Measurements from ENCODE around the gene PAM. TPM values are rescaled to one million over a fixed set of nuclear protein-coding genes. Genes with fewer than 3 reads are reported as not detected.
"Not testable (repeated sequence)": the region's sequence is repeated elsewhere in the genome, so short reads cannot be mapped to it uniquely, and the experiment has no call there.

Gene PAM
- total and polyA plus RNA-seq, 5 experiments from 2014 or later: 8.0 to 15.9 (median 9.7) TPM

DNA sequence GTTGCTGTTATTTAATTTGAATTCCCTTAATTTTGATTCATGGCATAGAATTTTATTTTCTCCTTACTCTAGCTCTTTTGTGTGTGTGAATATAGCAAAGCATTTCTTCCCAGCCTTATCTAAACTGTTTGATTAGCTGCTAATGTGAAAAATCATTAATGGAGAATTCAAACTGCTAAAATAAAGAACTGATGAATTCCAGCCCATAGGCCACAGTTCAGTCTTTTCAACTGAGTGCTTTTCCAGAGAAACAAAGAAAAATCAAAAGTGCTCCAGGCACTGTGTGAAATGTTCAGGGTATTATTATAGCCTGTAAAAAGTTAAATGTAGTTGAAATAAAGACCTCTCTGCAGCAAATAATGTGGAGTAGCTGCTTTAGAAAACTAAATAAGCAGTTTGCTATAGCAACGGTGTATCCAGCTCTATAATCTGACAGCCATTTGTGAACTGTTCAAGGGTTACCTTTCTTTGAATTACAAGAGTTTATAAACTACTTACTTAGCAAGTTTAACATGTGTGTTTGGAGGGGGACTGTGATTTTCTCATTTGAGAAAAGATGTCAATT, 241.0 kb downstream of the PAM start:
- POLR2A ChIA-PET: no interaction called here
- Mint-ChIP-seq H3K27ac (no peak overlapping the region), H3K36me3 (peaks cover 0 to 7% (median 4%) of the 10 kb centered on the region in 3 donors), H3K9me3 (peaks cover 0 to 9% (median 4%) of the 10 kb centered on the region in 9 donors), H3K4me3 (no peak overlapping the region), H3K27me3 (no peaks in the 10 kb centered on the region), H3K4me1 (peaks cover 0 to 8% (median 5%) of the 10 kb centered on the region in 4 donors)
- no peak for ATAC-seq
- no peak for DNase-seq

DNA sequence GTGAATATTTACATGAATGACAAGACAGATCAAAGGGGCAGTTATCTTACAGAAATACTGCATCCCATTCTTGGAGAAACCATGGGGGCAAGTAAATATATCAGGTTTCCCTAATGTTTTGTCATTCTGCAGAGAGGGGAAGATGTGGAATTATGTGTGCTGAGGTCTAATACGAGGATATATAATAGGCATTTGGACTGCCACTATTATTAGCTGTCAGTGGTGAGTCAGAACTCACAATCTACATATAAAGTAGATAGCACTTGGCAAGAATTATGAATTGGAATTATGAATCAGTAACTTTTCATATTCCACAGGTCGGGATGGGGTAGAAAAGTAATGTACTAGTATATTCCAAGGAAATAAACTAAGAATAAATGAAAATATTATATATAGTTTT, 243.1 kb downstream of the PAM start:
- H3K27ac Mint-ChIP-seq: no peak overlapping the region
- H3K36me3 Mint-ChIP-seq: peaks cover 0 to 7% (median 4%) of the 10 kb centered on the region in 3 donors
- H3K27me3 Mint-ChIP-seq: no peaks in the 10 kb centered on the region
- H3K4me1 Mint-ChIP-seq: peaks cover 0 to 8% (median 5%) of the 10 kb centered on the region in 4 donors
- H3K4me3 Mint-ChIP-seq: no peak overlapping the region
- DNase-seq (no peak), ATAC-seq (no peak)
- POLR2A ChIA-PET: no interaction called here
- peaks cover 0 to 9% (median 4%) of the 10 kb centered on the region in 9 donors for H3K9me3 Mint-ChIP-seq

DNA sequence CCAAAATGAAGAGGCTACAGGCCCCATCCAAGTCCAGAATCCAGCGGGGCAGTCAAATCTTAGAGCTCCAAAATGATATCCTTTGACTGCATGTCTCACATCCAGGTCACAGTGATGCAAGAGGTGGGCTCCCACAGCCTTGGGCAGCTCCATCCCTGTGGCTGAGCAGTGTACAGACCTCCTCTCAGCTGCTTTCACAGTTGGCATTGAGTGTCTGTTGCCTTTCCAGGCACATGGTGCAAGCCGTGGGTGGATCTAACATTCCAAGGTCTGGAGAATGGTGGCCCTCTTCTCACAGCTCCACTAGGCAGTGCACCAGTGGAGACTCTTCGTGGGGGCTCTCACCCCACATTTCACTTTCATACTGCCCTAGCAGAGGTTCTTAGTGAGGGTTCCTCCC, 244.1 kb downstream of the PAM start:
- H3K4me3 Mint-ChIP-seq: no peak overlapping the region
- no peak for ATAC-seq
- peaks cover 0 to 9% (median 4%) of the 10 kb centered on the region in 9 donors for H3K9me3 Mint-ChIP-seq
- no peaks in the 10 kb centered on the region for H3K27me3 Mint-ChIP-seq
- H3K27ac Mint-ChIP-seq: no peak overlapping the region
- H3K4me1 Mint-ChIP-seq: peaks cover 0 to 8% (median 5%) of the 10 kb centered on the region in 4 donors
- peaks cover 0 to 7% (median 4%) of the 10 kb centered on the region in 3 donors for H3K36me3 Mint-ChIP-seq
- POLR2A ChIA-PET: no interaction called here
- DNase-seq: no peak

DNA sequence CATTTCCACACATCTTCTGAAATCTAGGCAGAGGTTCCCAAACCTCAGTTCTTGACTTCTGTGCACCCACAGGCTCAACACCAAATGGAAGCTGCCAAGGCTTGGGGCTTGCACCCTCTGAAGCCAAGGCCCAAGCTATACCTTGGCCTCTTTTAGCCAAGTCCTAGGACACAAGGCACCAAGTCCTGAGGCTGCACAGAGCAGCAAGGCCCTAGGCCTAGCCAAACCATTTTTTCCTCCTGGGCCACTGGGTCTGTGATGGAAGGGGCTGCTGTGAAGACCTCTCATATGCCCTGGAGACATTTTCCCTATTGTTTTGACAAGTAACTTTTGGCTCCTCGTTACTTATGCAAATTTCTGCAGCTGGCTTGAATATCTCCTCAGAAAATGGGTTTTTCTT, 244.5 kb downstream of the PAM start:
- H3K9me3 Mint-ChIP-seq, H3K27me3 Mint-ChIP-seq, H3K36me3 Mint-ChIP-seq, H3K4me3 Mint-ChIP-seq, H3K27ac Mint-ChIP-seq, POLR2A ChIA-PET, ATAC-seq, H3K4me1 Mint-ChIP-seq, DNase-seq: not testable (repeated sequence)

DNA sequence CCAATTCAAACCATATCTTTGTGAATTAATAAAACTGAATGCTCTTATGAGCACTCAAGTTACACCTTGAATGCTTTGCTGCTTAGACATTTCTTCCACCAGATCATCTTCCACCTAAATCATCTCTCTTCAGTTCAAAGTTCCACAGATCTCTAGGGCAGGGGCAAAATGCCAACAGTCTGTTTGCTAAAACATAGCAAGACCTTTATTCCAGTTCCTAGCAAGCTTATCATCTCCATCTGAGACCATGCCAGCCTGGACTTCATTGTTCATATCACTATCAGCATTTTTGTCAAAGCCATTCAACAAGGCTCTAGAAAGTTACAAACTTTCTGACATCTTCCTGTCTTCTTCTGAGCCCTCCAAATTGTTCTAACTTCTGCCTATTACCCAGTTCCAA, 245.0 kb downstream of the PAM start:
- ATAC-seq (no peak), DNase-seq (no peak)
- H3K27me3 Mint-ChIP-seq: no peaks in the 10 kb centered on the region
- H3K36me3 Mint-ChIP-seq: peaks cover 0 to 7% (median 6%) of the 10 kb centered on the region in 3 donors
- POLR2A ChIA-PET: no interaction called here
- peaks cover 0 to 6% (median 5%) of the 10 kb centered on the region in 4 donors for H3K4me1 Mint-ChIP-seq
- H3K4me3 Mint-ChIP-seq: no peak overlapping the region
- peaks cover 0 to 9% (median 4%) of the 10 kb centered on the region in 9 donors for H3K9me3 Mint-ChIP-seq
- no peak overlapping the region for H3K27ac Mint-ChIP-seq

DNA sequence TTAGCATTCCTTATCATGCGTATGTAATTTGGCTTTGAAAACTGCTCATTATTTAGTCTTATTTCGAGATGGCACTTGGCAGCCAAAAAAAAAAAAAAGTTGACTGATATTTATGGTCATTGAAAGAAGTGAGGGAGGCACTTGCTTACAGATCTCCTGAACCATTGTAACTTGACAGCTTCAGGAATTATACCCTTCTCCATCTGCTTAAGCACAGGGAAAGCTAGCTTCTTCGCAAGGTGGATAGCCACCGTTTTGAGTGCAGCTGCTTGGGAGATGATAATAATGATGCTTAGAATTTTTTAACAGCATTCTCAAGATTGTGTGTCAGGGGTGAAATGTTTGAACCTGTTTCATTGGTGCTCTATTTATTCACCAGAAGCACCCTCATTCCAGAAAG, 248.8 kb downstream of the PAM start:
- Mint-ChIP-seq H3K27ac (no peak overlapping the region), H3K27me3 (no peaks in the 10 kb centered on the region)
- no peak for ATAC-seq

DNA sequence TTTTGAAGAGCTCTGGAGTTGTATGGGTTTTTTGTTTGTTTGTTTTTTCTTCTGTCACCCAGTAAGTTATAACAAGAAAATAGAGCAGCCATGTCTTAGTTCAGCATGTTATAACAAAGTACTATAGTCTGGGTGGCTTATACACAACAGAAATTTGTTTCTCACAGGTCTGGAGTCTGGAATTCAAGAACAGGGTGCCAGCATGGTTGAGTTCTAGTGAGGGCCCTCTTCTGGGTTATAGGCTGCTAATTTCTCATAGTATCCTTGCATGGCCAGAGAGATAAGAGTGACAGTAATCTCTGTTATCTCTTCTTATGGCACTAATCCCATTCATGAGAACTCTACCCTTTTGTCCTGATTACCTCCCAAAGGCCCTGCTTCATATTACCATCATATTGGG, 250.2 kb downstream of the PAM start:
- POLR2A ChIA-PET: no interaction called here
- no peak for DNase-seq
- no peaks in the 10 kb centered on the region for H3K27me3 Mint-ChIP-seq
- peaks cover 2 to 9% (median 2%) of the 10 kb centered on the region in 3 donors for H3K36me3 Mint-ChIP-seq
- H3K4me3 Mint-ChIP-seq: no peak overlapping the region
- H3K27ac Mint-ChIP-seq: no peak overlapping the region
- H3K4me1 Mint-ChIP-seq: no peaks in the 10 kb centered on the region
- peaks cover 0 to 1% (median 0%) of the 10 kb centered on the region in 9 donors for H3K9me3 Mint-ChIP-seq
- ATAC-seq: no peak

More for the DNA sequence above, 248.8 kb downstream of the PAM start:
- H3K9me3 Mint-ChIP-seq: peaks cover 0 to 9% (median 4%) of the 10 kb centered on the region in 9 donors
- H3K36me3 Mint-ChIP-seq: peaks cover 2 to 11% (median 7%) of the 10 kb centered on the region in 3 donors
- no peak overlapping the region for H3K4me3 Mint-ChIP-seq
- DNase-seq: no peak
- POLR2A ChIA-PET: no interaction called here
- no peaks in the 10 kb centered on the region for H3K4me1 Mint-ChIP-seq

DNA sequence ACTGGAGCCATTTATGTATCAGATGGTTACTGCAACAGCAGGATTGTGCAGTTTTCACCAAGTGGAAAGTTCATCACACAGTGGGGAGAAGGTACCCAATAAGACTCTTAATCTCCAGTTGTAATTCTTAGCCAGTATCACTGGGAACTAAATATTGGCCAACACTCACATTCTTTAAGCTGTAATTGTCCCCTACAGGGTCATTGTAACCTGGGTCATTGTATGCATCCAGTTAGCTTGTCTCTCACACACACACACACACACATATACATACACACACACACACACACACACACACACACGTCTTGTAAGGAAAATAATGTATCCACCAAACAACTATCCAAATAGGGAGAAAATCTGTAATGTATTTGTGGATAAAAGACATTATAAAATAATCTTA, 251.8 kb downstream of the PAM start:
- POLR2A ChIA-PET: no interaction called here
- ATAC-seq (no peak), DNase-seq (no peak)
- Mint-ChIP-seq H3K27me3 (peaks cover 0 to 2% (median 0%) of the 10 kb centered on the region in 5 donors), H3K27ac (no peak overlapping the region), H3K4me3 (no peak overlapping the region), H3K4me1 (peaks cover 0 to 2% (median 0%) of the 10 kb centered on the region in 4 donors), H3K9me3 (peaks cover 0 to 3% (median 0%) of the 10 kb centered on the region in 9 donors), H3K36me3 (peaks cover 3 to 14% (median 5%) of the 10 kb centered on the region in 3 donors)

DNA sequence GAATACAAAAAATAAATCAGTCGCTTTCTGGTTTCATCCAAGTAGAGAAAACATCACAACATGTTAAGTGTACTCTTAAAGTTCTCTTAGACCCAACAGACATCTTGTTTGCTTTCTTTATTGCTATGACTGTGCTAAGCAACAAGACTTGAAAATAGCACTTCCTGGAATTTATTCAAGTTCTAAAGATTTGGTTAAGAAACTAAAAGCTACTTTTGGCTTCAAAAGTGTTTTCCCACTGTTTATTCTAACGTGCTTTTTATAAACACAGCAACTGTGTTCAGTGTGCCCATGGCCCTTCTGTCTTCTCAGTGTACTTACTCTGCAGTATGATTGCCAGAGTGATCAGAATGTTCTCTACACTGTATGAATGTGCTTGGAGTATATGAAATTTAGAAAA, 255.1 kb downstream of the PAM start:
- ATAC-seq: no peak
- peaks cover 0 to 2% (median 0%) of the 10 kb centered on the region in 5 donors for H3K27me3 Mint-ChIP-seq
- H3K36me3 Mint-ChIP-seq: peaks cover 6 to 19% (median 15%) of the 10 kb centered on the region in 3 donors
- DNase-seq: no peak
- H3K4me1 Mint-ChIP-seq: peaks cover 0 to 2% (median 0%) of the 10 kb centered on the region in 4 donors
- no peak overlapping the region for H3K27ac Mint-ChIP-seq
- H3K4me3 Mint-ChIP-seq: no peak overlapping the region
- POLR2A ChIA-PET: no interaction called here
- peaks cover 0 to 9% (median 0%) of the 10 kb centered on the region in 9 donors for H3K9me3 Mint-ChIP-seq

DNA sequence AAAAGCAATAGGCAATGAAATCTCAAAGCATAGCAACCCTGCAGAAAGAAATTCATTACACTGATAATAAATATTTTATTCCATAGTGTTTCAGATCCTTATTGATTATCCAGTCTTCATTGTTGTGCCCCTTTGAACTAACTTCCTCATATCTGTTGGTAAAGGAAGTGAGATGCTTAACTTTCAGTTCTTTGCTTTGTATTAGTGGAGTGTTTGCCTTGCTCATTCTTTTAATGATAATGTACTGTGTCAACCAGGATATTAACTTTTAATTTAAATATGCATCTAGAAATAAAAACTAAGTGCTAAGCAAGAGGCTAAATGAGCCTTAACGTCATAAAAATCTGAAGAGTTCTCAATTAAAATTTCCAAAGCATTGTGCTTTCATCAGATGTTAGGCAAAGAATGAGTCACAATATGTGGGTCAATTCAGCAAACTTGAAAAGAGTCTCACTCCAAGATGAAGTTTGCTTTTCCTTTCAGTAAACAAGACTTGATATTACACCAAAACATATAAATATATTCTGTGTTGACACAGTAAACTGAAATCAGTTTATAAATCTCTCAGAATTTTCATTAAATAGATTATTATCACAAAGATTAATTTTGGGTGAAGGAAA, 258.9 kb downstream of the PAM start:
- peaks cover 0 to 2% (median 0%) of the 10 kb centered on the region in 4 donors for H3K4me1 Mint-ChIP-seq
- H3K27me3 Mint-ChIP-seq: peaks cover 0 to 2% (median 0%) of the 10 kb centered on the region in 5 donors
- peaks cover 0 to 9% (median 0%) of the 10 kb centered on the region in 9 donors for H3K9me3 Mint-ChIP-seq
- no peak overlapping the region for H3K27ac Mint-ChIP-seq
- POLR2A ChIA-PET: no interaction called here
- DNase-seq (no peak), ATAC-seq (no peak)
- no peak overlapping the region for H3K4me3 Mint-ChIP-seq
- peaks cover 9 to 19% (median 15%) of the 10 kb centered on the region in 3 donors for H3K36me3 Mint-ChIP-seq

DNA sequence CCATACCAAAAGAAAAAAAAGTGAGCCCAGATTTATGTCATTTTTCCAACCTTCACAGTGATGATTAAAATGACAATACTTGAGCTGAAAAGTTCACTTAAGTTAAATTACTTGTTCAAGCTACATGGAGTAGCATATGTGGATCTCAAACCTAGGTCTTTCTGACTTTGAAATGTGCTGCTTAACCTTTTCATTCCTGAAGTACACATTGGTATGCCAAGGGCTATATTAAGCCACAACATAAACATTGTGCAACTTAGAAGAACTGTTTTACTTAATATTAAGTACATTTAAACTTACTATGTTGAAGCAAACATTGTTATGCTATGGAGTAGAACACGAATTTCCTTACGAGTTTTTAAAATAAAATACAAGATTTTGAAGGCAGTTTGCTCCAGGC, 259.9 kb downstream of the PAM start:
- peaks cover 0 to 9% (median 0%) of the 10 kb centered on the region in 9 donors for H3K9me3 Mint-ChIP-seq
- ATAC-seq (no peak), DNase-seq (no peak)
- H3K27ac Mint-ChIP-seq: no peak overlapping the region
- H3K4me1 Mint-ChIP-seq: peaks cover 0 to 2% (median 0%) of the 10 kb centered on the region in 4 donors
- H3K36me3 Mint-ChIP-seq: peaks cover 9 to 16% (median 15%) of the 10 kb centered on the region in 3 donors
- no peak overlapping the region for H3K4me3 Mint-ChIP-seq
- POLR2A ChIA-PET: no interaction called here
- H3K27me3 Mint-ChIP-seq: peaks cover 0 to 2% (median 0%) of the 10 kb centered on the region in 5 donors

DNA sequence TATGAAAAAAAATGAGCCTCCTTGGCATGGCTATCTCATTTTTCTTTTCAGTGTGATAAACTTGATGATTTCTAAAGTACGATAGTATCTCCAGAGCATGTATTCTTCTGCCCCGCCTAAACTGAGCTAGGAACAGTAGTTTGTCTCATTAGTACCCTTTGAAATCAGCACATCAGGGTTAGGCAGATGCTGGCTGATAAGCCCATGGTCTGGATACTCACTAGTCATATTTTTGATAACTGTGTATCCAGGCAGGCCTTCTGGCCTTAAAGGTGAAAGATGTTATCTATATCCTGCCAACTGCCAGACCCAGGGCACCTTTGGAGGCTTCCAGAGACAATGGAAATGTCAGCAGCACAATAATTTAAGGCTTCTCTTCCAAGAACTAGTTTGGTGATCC, 261.1 kb downstream of the PAM start:
- no peak for ATAC-seq
- no peak overlapping the region for H3K4me3 Mint-ChIP-seq
- no peak overlapping the region for H3K27ac Mint-ChIP-seq
- no peak for DNase-seq
- peaks cover 0 to 9% (median 0%) of the 10 kb centered on the region in 9 donors for H3K9me3 Mint-ChIP-seq
- POLR2A ChIA-PET: no interaction called here
- H3K4me1 Mint-ChIP-seq: peaks cover 0 to 2% (median 0%) of the 10 kb centered on the region in 4 donors
- H3K27me3 Mint-ChIP-seq: peaks cover 0 to 2% (median 0%) of the 10 kb centered on the region in 5 donors
- peaks cover 9 to 15% (median 14%) of the 10 kb centered on the region in 3 donors for H3K36me3 Mint-ChIP-seq

DNA sequence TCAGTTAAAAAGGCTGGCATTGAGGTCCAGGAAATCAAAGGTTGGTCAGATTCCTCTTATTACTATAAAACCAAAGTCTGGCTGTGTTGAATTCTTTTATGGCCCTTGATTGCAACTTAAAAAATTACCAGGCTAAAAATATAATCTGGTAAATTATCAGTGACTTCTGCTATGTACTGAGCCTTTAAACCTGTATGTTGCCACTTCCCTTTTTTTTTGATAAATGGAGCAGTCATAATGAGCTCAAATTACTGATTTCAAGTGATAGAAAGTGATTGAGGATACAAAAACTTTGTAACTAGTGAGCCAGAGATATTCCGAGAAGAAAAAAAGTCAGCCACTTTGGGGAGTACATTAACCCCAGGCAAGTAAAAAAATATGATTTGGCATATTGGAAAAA, 264.7 kb downstream of the PAM start:
- Mint-ChIP-seq H3K27me3 (no peaks in the 10 kb centered on the region), H3K36me3 (peaks cover 0 to 5% (median 3%) of the 10 kb centered on the region in 3 donors), H3K4me1 (peaks cover 0 to 3% (median 0%) of the 10 kb centered on the region in 4 donors), H3K9me3 (no peaks in the 10 kb centered on the region), H3K4me3 (no peak overlapping the region), H3K27ac (no peak overlapping the region)
- ATAC-seq (no peak), DNase-seq (no peak)
- POLR2A ChIA-PET: no interaction called here
